GM18511 (cell line): Measurements from ENCODE around the gene NINJ1.
"Not testable (repeated sequence)": the region's sequence is repeated elsewhere in the genome, so short reads cannot be mapped to it uniquely, and the experiment has no call there.

ENCODE experiments used
- ATAC-seq: cut with Tn5 transposase; IDR thresholded peaks from one replicate; pipeline ENCODE4 v1.9.1; 2021; ENCODE audit warnings: mild to moderate bottlenecking, moderate library complexity; ENCODE audit not compliant: unreplicated experiment

Gene NINJ1

GRCh38 chr9:93120846-93121315 is 13.2 kb downstream of the NINJ1 start:
- ATAC-seq: no peak

GRCh38 chr9:93119953-93120845 is 13.9 kb downstream of the NINJ1 start:
- peak; percentile 98 for ATAC-seq

GRCh38 chr9:93119703-93119952 is 14.4 kb downstream of the NINJ1 start:
- ATAC-seq: no peak

- no peak for ATAC-seq
Measured at GRCh38 chr9:93118863-93119702, 15.0 kb downstream of the NINJ1 start.

- no peak for ATAC-seq
Measured at GRCh38 chr9:93117924-93118862, 15.9 kb downstream of the NINJ1 start.

GRCh38 chr9:93117521-93117920 is 16.5 kb downstream of the NINJ1 start:
- ATAC-seq: not testable (repeated sequence)

- ATAC-seq: no peak
Measured at GRCh38 chr9:93116072-93116961, 17.7 kb downstream of the NINJ1 start.

- ATAC-seq: no peak
Measured at GRCh38 chr9:93115486-93116071, 18.5 kb downstream of the NINJ1 start.

GRCh38 chr9:93114984-93115335 is 19.1 kb downstream of the NINJ1 start:
- ATAC-seq: no peak

- ATAC-seq: no peak
Measured at GRCh38 chr9:93114169-93114983, 19.7 kb downstream of the NINJ1 start.

GRCh38 chr9:93112864-93113389 is 21.1 kb downstream of the NINJ1 start:
- ATAC-seq: no peak

GRCh38 chr9:93112116-93112863 is 21.8 kb downstream of the NINJ1 start:
- no peak for ATAC-seq

- ATAC-seq: no peak
Measured at GRCh38 chr9:93111371-93112115, 22.5 kb downstream of the NINJ1 start.

GRCh38 chr9:93111001-93111370 is 23.1 kb downstream of the NINJ1 start:
- ATAC-seq: no peak

- no peak for ATAC-seq
Measured at GRCh38 chr9:93110311-93110855, 23.7 kb downstream of the NINJ1 start.

GRCh38 chr9:93108291-93109041 is 25.6 kb downstream of the NINJ1 start:
- no peak for ATAC-seq
